ENCODE results near the gene CLINT1.
A peak's percentile ranks its signal among the peaks of the same experiment; 100 is the strongest.

Gene CLINT1

DNA sequence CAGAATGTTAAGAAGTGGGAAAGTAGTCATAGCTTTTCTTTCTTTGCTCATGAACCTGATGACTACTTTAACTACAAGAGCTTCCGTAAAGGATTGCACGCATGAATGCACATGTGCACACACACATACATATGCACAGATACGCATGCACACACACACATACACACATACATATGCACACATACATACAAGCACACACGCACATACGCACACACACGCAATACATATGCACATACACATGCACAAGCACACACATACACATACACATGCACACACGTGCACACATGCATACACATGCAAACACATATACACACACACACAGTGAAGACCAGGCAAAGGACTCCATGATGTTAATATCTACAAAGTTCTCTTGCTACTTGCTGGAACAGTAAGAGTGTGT is 92.5 kb downstream of the CLINT1 start:
- no peak for DNase-seq (ENCODE audit: insufficient read length, low spot score)
- FAIRE-seq = no peak

GRCh38 chr5:157764531-157764930 is 94.4 kb downstream of the CLINT1 start:
- DNase-seq (ENCODE audit: insufficient read length, low spot score) (no peak), FAIRE-seq (no peak)

- DNase-seq (ENCODE audit: insufficient read length, low spot score) (peak; percentile 34), FAIRE-seq (peak; percentile 90)
These were observed 97.0 kb downstream of the CLINT1 start for GRCh38 chr5:157761690-157762621.

GRCh38 chr5:157758706-157759105 is 100.2 kb downstream of the CLINT1 start:
- no peak for FAIRE-seq
- no peak for DNase-seq (ENCODE audit: insufficient read length, low spot score)

- FAIRE-seq = no peak
- no peak for DNase-seq (ENCODE audit: insufficient read length, low spot score)
These were observed 102.8 kb downstream of the CLINT1 start for GRCh38 chr5:157756122-157756521.

- no peak for FAIRE-seq
- DNase-seq (ENCODE audit: insufficient read length, low spot score) = no peak
These were observed 108.6 kb downstream of the CLINT1 start for GRCh38 chr5:157750320-157750719.

DNA sequence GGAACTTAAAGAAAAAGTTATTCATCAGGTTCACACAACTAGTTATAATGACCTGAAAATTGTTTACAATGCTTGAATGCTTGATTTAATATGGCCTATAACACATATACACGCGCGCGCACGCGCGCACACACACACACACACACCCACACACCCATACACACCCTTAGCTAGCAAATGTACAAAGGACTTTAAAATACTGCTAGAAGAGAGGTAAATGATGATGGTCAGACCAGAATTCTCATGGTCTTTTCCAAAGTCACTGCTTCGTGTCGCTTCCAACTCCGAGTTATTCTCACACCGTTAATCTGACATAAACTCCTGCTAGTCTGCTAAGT is 109.5 kb downstream of the CLINT1 start:
- FAIRE-seq = no peak

GRCh38 chr5:157748760-157749461 is 110.0 kb downstream of the CLINT1 start:
- DNase-seq (ENCODE audit: insufficient read length, low spot score) (no peak), FAIRE-seq (no peak)

More for the DNA sequence above, 109.5 kb downstream of the CLINT1 start:
- DNase-seq (ENCODE audit: insufficient read length, low spot score) = no peak

- FAIRE-seq = no peak
- no peak for DNase-seq (ENCODE audit: insufficient read length, low spot score)
These were observed 110.9 kb downstream of the CLINT1 start for GRCh38 chr5:157747766-157748700.

DNA sequence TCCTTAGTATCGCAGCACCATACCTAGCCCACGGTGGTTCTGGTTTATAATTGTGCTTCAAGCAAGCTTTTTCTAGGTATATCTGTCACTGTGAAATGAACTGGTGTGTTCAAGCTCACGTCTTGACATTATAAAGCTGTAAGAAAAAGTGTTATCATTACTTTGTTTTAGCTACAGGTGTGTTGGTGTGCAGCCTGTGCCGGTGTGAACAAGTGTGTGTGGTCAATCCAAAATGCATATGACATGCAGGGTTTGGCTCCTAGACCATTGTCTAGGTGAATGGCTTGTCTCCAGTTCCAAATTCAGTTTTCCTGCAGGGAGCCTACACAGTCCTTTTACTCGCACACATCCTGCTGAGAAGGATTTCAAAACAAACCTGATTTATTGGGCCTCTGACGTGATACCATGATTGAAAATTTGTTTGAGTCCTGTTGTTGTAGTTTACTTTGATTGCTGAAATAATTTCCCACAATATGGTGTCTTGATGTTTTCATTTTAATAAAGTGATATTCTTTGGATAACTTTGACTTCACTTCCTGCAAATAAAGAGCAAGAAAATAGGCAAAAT is 111.7 kb downstream of the CLINT1 start:
- FAIRE-seq (no peak), DNase-seq (ENCODE audit: insufficient read length, low spot score) (no peak)

GRCh38 chr5:157745041-157745456 is 113.9 kb downstream of the CLINT1 start:
- DNase-seq (ENCODE audit: insufficient read length, low spot score) (no peak), FAIRE-seq (no peak)

GRCh38 chr5:157744051-157745011 is 114.6 kb downstream of the CLINT1 start:
- FAIRE-seq = peak; percentile 47

DNA sequence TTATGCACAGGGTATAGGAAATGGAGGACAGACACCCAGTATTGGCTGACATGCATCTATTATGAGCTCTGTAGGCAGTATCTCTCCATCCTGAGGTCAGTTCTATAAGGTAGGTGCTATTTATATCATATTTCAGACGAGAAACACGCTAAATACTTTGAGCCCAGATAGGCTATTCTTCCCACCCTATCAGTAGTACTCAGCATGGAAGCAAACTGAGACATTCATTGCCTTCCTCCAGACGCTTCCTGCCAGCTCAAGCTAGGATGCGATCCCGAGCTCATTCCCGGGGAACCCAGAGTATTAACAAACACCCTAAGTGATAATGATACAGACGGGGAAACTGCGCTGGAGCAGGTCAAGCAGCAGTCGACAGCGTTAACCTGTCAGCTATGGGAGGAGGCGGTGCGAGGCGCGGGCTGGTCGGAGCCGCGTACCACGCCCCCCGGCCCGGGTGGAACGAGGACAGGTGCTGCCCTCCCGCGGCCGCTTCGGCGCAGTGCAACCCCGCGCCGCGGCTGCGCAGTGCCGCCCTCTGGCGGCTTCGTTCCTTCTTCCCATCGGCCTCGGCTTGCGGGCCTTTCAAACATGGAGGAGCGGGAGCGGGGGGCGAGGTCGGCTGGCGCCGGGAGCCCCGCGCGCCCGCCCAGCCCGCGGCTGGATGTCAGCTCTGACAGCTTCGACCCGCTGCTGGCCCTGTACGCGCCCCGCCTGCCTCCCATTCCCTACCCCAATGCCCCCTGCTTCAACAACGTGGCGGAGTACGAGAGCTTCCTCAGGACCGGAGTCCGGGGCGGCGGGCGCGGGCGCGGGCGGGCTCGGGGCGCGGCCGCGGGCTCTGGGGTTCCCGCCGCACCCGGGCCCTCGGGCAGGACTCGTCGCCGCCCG is 115.5 kb downstream of the CLINT1 start, which contains the start of gene LSM11:
TSS of gene LSM11 (plus strand) at position 550 of the 888 bp plus-strand sequence. CDS start at position 589, 39 bp downstream.
- DNase-seq (ENCODE audit: insufficient read length, low spot score) (peak; percentile 97), FAIRE-seq (peak; percentile 88)

More at GRCh38 chr5:157744051-157745011, 114.6 kb downstream of the CLINT1 start:
- DNase-seq (ENCODE audit: insufficient read length, low spot score) = peak; percentile 41

DNA sequence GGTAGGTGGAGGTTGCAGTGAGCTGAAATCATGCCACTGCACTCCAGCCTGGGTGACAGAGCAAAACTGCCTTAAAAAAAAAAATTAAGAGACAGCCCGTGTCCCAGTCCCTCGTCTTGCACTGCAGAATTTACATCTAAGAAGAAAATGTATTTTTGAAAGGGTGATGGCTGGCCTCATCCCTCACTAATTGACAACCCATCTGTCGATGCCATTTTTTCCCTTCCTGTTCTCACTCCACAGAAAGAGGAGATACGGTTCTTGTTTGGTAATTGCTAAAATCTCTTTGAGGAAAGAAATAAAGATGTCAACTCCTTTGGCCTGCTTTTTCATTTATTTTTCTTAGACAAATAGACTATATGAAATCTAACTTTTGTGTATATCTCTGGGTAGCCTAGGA is 117.8 kb downstream of the CLINT1 start:
- FAIRE-seq (no peak), DNase-seq (ENCODE audit: insufficient read length, low spot score) (no peak)

DNA sequence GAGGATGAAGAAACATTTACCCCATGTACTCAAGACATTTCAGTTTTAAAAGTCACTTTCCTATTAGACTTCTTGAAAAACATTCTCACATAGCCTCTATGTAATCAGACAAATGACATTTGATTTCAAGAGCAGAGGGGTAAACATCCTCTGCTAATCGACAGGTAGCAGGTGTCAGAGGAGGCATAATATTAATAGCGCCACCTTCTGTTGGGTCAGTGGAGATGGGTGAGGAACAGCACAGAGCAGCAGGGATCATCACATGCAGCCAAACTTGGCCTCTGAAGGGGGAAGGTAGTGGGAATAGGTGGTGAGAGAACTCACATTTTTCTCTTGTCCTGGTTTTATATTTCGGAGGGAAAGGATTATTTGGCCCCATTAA is 118.7 kb downstream of the CLINT1 start:
- DNase-seq (ENCODE audit: insufficient read length, low spot score) = no peak
- no peak for FAIRE-seq

- DNase-seq (ENCODE audit: insufficient read length, low spot score) = no peak
- no peak for FAIRE-seq
These were observed 119.3 kb downstream of the CLINT1 start for GRCh38 chr5:157739388-157740228.

- FAIRE-seq = no peak
- no peak for DNase-seq (ENCODE audit: insufficient read length, low spot score)
These were observed 123.0 kb downstream of the CLINT1 start for GRCh38 chr5:157735991-157736390.

Data from GM19239 (cell line).